NCI-H345 (cell line): ENCODE measurements around the gene PDIK1L.
"Not testable (repeated sequence)": the region's sequence is repeated elsewhere in the genome, so short reads cannot be mapped to it uniquely, and the experiment has no call there.

Experiments
- DNase-seq: peaks from one replicate; lab custom pipeline; 2025; lab: John Stamatoyannopoulos, UW

Gene PDIK1L

GRCh38 chr1:26090893-26091292, 20.7 kb upstream of the PDIK1L start:
- DNase-seq: no peak

- no peak for DNase-seq
Measured at GRCh38 chr1:26092422-26092821, 19.2 kb upstream of the PDIK1L start.

- not testable (repeated sequence) for DNase-seq
Measured at GRCh38 chr1:26093569-26093968, 18.1 kb upstream of the PDIK1L start.

- DNase-seq: peak; percentile 37
Measured at GRCh38 chr1:26094076-26094669, 17.5 kb upstream of the PDIK1L start.

- DNase-seq: peak; percentile 57
Measured at GRCh38 chr1:26094677-26095383, 16.8 kb upstream of the PDIK1L start.

GRCh38 chr1:26096471-26096870, 15.2 kb upstream of the PDIK1L start:
- DNase-seq: no peak

GRCh38 chr1:26097696-26098095, 13.9 kb upstream of the PDIK1L start:
- no peak for DNase-seq

GRCh38 chr1:26098602-26099001, 13.0 kb upstream of the PDIK1L start:
- no peak for DNase-seq

- no peak for DNase-seq
Measured at GRCh38 chr1:26099780-26100179, 11.8 kb upstream of the PDIK1L start.

GRCh38 chr1:26100204-26100603, 11.4 kb upstream of the PDIK1L start:
- not testable (repeated sequence) for DNase-seq

GRCh38 chr1:26102119-26102518, 9.5 kb upstream of the PDIK1L start:
- DNase-seq: no peak

GRCh38 chr1:26102526-26102925, 9.1 kb upstream of the PDIK1L start:
- DNase-seq: no peak

GRCh38 chr1:26105226-26105548, 6.4 kb upstream of the PDIK1L start:
- DNase-seq: not testable (repeated sequence)

GRCh38 chr1:26109229-26110164, 2.1 kb upstream of the PDIK1L start:
- DNase-seq: no peak

GRCh38 chr1:26110731-26111529, 694 bp upstream of the PDIK1L start:
- peak; percentile 62 for DNase-seq

- DNase-seq: no peak
Measured at GRCh38 chr1:26112407-26112775, 767 bp downstream of the PDIK1L start.

GRCh38 chr1:26114165-26114927, 2.7 kb downstream of the PDIK1L start:
- DNase-seq: no peak

- no peak for DNase-seq
Measured at GRCh38 chr1:26119892-26120608, 8.4 kb downstream of the PDIK1L start.

- DNase-seq: no peak
Measured at GRCh38 chr1:26121854-26122773, 10.5 kb downstream of the PDIK1L start.
